Measurements from ENCODE around the gene NKTR. TPM values are rescaled to one million over a fixed set of nuclear protein-coding genes. Genes with fewer than 3 reads are reported as not detected.

NKTR gene
- total and polyA plus RNA-seq, 7 donors, result 9.0 to 23.0 (median 14.1) TPM

- Histone ChIP-seq H3K4me3 (no peak overlapping the region), H3K9me3 (no peaks in the 10 kb centered on the region), H3K27me3 (ENCODE audit: insufficient read depth in 3 of 3, low read length in 2 of 3) (no peaks in the 10 kb centered on the region), H3K36me3 (ENCODE audit: insufficient read depth in 1 of 2, low read depth in 1 of 2) (peaks cover 21 to 99% of the 10 kb centered on the region in 2 donors), H3K27ac (no peak overlapping the region), H3K4me1 (peaks cover 13% of the 10 kb centered on the region)
- TF ChIP-seq, protein P1, sequence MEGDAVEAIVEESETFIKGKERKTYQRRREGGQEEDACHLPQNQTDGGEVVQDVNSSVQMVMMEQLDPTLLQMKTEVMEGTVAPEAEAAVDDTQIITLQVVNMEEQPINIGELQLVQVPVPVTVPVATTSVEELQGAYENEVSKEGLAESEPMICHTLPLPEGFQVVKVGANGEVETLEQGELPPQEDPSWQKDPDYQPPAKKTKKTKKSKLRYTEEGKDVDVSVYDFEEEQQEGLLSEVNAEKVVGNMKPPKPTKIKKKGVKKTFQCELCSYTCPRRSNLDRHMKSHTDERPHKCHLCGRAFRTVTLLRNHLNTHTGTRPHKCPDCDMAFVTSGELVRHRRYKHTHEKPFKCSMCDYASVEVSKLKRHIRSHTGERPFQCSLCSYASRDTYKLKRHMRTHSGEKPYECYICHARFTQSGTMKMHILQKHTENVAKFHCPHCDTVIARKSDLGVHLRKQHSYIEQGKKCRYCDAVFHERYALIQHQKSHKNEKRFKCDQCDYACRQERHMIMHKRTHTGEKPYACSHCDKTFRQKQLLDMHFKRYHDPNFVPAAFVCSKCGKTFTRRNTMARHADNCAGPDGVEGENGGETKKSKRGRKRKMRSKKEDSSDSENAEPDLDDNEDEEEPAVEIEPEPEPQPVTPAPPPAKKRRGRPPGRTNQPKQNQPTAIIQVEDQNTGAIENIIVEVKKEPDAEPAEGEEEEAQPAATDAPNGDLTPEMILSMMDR (IDR thresholded peaks at IDR 0.05), result no peak
- DNase-seq (no peak), ATAC-seq (no peak)
- intact Hi-C loops (cut with DNase I), result no loop called here
- 81 to 93% (median 93%) methylated on average over 2 of the region's 2 CpGs for WGBS, 3 donors
These were observed 34.6 kb downstream of the NKTR start for GRCh38 chr3:42635111-42635510.

- ATAC-seq (no peak), DNase-seq (no peak)
- Histone ChIP-seq H3K4me1 (peaks cover 9% of the 10 kb centered on the region), H3K9me3 (no peaks in the 10 kb centered on the region), H3K27ac (no peak overlapping the region), H3K36me3 (ENCODE audit: insufficient read depth in 1 of 2, low read depth in 1 of 2) (peaks cover 24 to 99% of the 10 kb centered on the region in 2 donors), H3K27me3 (ENCODE audit: insufficient read depth in 3 of 3, low read length in 2 of 3) (no peaks in the 10 kb centered on the region), H3K4me3 (no peak overlapping the region)
- TF ChIP-seq, protein P1 (IDR thresholded peaks at IDR 0.05), result no peak
- WGBS, 3 donors, result 91 to 94% (median 92%) methylated on average over 6 of the region's 6 CpGs
- intact Hi-C loops (cut with DNase I), result no loop called here
These were observed 36.5 kb downstream of the NKTR start for GRCh38 chr3:42637001-42637400.

DNA sequence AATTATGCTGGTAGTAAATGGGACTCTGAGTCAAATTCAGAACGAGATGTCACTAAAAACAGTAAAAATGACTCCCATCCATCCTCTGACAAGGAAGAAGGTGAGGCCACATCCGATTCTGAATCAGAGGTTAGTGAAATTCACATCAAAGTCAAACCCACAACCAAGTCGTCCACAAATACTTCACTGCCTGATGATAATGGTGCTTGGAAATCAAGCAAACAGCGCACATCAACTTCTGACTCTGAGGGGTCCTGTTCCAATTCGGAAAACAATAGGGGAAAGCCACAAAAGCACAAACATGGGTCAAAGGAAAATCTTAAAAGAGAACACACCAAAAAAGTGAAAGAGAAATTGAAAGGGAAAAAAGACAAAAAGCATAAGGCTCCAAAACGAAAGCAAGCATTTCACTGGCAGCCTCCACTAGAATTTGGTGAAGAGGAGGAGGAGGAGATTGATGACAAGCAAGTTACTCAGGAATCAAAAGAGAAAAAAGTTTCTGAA is 37.9 kb downstream of the NKTR start:
- no peaks in the 10 kb centered on the region for H3K27me3 ChIP-seq (ENCODE audit: insufficient read depth in 3 of 3, low read length in 2 of 3)
- peaks cover 26 to 100% of the 10 kb centered on the region in 2 donors for H3K36me3 ChIP-seq (ENCODE audit: insufficient read depth in 1 of 2, low read depth in 1 of 2)
- TF ChIP-seq, protein P1 (IDR thresholded peaks at IDR 0.05), result no peak
- DNase-seq (no peak), ATAC-seq (no peak)
- 79 to 88% (median 80%) methylated on average over 6 of the region's 6 CpGs for WGBS, 3 donors
- H3K4me3 ChIP-seq, result no peak overlapping the region
- no peaks in the 10 kb centered on the region for H3K9me3 ChIP-seq
- no peaks in the 10 kb centered on the region for H3K4me1 ChIP-seq
- intact Hi-C loops (cut with DNase I), result no loop called here
- no peak overlapping the region for H3K27ac ChIP-seq

GRCh38 chr3:42639192-42639591 is 38.7 kb downstream of the NKTR start:
- intact Hi-C loops (cut with DNase I), result no loop called here
- WGBS, 3 donors, result 83 to 88% (median 85%) methylated on average over 6 of the region's 6 CpGs
- no peak for ATAC-seq

More at GRCh38 chr3:42639192-42639591, 38.7 kb downstream of the NKTR start:
- no peaks in the 10 kb centered on the region for H3K4me1 ChIP-seq
- H3K27me3 ChIP-seq (ENCODE audit: insufficient read depth in 3 of 3, low read length in 2 of 3), result no peaks in the 10 kb centered on the region
- no peak overlapping the region for H3K4me3 ChIP-seq
- TF ChIP-seq, protein P1 (IDR thresholded peaks at IDR 0.05), result no peak
- H3K9me3 ChIP-seq, result no peaks in the 10 kb centered on the region
- no peak for DNase-seq
- no peak overlapping the region for H3K27ac ChIP-seq
- peaks cover 26 to 100% of the 10 kb centered on the region in 2 donors for H3K36me3 ChIP-seq (ENCODE audit: insufficient read depth in 1 of 2, low read depth in 1 of 2)
